Measurements from ENCODE around the gene MELTF. TPM values are rescaled to one million over a fixed set of nuclear protein-coding genes. Genes with fewer than 3 reads are reported as not detected.

Gene MELTF
- total RNA-seq, 1 donor from 2014 or later: 5.2 TPM

GRCh38 chr3:197007296-197007940, 22.2 kb downstream of the MELTF start:
- no peaks in the 10 kb centered on the region for H3K9me3 Mint-ChIP-seq (ENCODE audit: low read depth)

GRCh38 chr3:197006860-197007259, 22.8 kb downstream of the MELTF start:
- Mint-ChIP-seq H3K4me1 (ENCODE audit: low read depth) (peaks cover 8% of the 10 kb centered on the region), H3K27ac (ENCODE audit: unreplicated experiment) (no peak overlapping the region), H3K9me3 (ENCODE audit: low read depth) (no peaks in the 10 kb centered on the region), H3K4me3 (ENCODE audit: unreplicated experiment) (no peak overlapping the region), H3K36me3 (ENCODE audit: low read depth) (no peaks in the 10 kb centered on the region), H3K27me3 (ENCODE audit: low read depth) (no peaks in the 10 kb centered on the region)
- no peak for TF ChIP-seq CTCF (IDR thresholded peaks at IDR 0.05)
- peak; percentile 7 for DNase-seq (ENCODE audit: low spot score)

More at GRCh38 chr3:197007296-197007940, 22.2 kb downstream of the MELTF start:
- DNase-seq (ENCODE audit: low spot score): peak; percentile 61
- H3K27me3 Mint-ChIP-seq (ENCODE audit: low read depth): no peaks in the 10 kb centered on the region
- H3K36me3 Mint-ChIP-seq (ENCODE audit: low read depth): no peaks in the 10 kb centered on the region
- peaks cover 8% of the 10 kb centered on the region for H3K4me1 Mint-ChIP-seq (ENCODE audit: low read depth)
- no peak overlapping the region for H3K27ac Mint-ChIP-seq (ENCODE audit: unreplicated experiment)
- TF ChIP-seq CTCF (IDR thresholded peaks at IDR 0.05): no peak
- no peak overlapping the region for H3K4me3 Mint-ChIP-seq (ENCODE audit: unreplicated experiment)

- Mint-ChIP-seq H3K4me1 (ENCODE audit: low read depth) (peaks cover 8% of the 10 kb centered on the region), H3K4me3 (ENCODE audit: unreplicated experiment) (no peak overlapping the region), H3K27ac (ENCODE audit: unreplicated experiment) (no peak overlapping the region), H3K27me3 (ENCODE audit: low read depth) (no peaks in the 10 kb centered on the region), H3K9me3 (ENCODE audit: low read depth) (no peaks in the 10 kb centered on the region), H3K36me3 (ENCODE audit: low read depth) (no peaks in the 10 kb centered on the region)
- TF ChIP-seq CTCF (IDR thresholded peaks at IDR 0.05): no peak
- peak; percentile 74 for DNase-seq (ENCODE audit: low spot score)
Measured at GRCh38 chr3:197006446-197006845, 23.2 kb downstream of the MELTF start.

DNA sequence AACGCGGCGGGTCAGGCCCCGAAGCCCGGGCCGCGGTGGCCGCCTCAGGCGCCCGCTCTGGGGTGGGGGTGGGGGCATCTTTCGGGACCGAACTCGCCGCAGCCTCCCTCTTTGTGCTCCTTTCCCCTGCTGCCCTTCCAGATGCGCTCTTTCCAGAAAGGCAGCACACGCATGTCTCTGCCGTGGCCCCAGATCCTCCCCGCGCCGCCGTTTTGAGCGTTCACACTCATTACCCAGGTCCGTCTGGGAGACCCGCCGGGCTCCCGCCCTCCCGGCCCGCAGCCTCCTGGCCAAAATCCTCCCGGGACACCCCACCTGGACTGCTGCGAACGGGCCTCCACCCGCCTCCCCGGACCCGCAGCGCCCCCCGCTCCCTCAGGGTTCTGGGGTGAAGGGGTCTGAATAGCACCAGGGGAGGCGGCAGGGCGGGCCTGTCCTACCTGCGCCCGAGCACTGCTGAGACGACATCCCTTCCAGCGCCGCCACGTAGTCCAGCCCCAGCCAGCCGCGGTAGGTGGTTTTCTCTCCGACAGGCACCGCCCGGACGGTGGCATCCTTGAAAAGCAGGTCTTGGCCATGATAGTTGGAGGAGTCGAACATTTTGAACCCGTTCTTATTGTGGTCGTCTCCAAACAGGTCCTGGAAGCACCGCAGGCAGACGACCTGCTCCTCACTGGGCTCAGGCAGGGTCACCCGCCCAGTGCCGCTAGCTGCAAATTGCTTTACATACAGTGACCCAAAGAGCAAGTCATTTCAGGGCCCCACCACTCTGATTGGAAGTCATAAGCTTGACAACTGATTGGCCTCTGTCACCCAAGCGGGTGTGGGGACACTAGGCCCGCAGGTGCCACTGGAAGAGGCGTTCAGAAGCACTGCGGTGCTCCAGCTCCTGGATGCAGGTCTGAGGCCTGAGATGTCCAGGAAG, 25.9 kb downstream of the MELTF start:
- Mint-ChIP-seq H3K27me3 (ENCODE audit: low read depth) (no peaks in the 10 kb centered on the region), H3K27ac (ENCODE audit: unreplicated experiment) (peak overlapping the region; percentile 87), H3K4me1 (ENCODE audit: low read depth) (peaks cover 8% of the 10 kb centered on the region), H3K36me3 (ENCODE audit: low read depth) (no peaks in the 10 kb centered on the region), H3K9me3 (ENCODE audit: low read depth) (no peaks in the 10 kb centered on the region), H3K4me3 (ENCODE audit: unreplicated experiment) (peak overlapping the region; percentile 75)
- DNase-seq (ENCODE audit: low spot score): peak; percentile 88
- no peak for TF ChIP-seq CTCF (IDR thresholded peaks at IDR 0.05)

DNA sequence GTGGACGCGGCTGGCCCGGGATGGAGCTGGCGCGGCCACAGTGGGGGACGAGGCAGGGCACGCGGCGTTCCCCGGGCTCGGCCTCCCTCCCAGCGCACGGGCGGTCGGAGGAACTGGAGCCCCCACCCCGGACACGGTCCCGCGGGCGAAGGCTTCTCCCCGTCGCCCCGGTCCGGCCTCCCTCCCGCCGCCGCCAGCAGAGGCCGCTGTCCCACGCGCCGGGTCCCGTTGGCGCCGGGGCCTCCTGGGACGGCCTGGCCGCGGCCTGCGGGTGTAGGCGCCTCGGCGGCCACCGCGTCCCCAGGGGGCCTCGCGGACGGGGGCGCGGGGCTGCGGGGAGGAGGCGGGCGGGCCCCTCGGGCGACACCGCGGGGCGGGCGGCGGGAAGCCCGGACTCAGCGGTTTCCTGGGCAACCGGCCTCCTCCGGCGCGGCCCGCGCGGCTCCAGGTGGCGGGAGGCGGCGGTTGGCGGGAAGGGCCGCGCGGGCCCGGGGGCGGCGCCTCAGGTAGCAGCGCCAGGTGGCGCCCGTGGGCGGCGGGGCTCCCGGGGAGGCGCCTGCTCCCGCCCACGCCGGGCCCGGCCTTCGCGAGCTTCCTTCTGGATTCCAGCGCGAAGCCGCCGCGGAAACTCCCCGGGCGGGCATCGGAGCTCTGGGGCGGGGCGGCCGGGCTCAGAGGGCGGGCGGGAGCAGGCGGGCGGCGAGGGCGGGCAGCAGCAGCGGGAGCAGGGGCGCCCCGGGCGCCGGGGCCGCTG, 26.7 kb downstream of the MELTF start:
- no peaks in the 10 kb centered on the region for H3K27me3 Mint-ChIP-seq (ENCODE audit: low read depth)
- no peak overlapping the region for H3K27ac Mint-ChIP-seq (ENCODE audit: unreplicated experiment)
- peak; percentile 85 for TF ChIP-seq CTCF (IDR thresholded peaks at IDR 0.05)
- H3K4me1 Mint-ChIP-seq (ENCODE audit: low read depth): peaks cover 8% of the 10 kb centered on the region
- no peaks in the 10 kb centered on the region for H3K9me3 Mint-ChIP-seq (ENCODE audit: low read depth)
- no peaks in the 10 kb centered on the region for H3K36me3 Mint-ChIP-seq (ENCODE audit: low read depth)
- DNase-seq (ENCODE audit: low spot score): peak; percentile 57
- H3K4me3 Mint-ChIP-seq (ENCODE audit: unreplicated experiment): no peak overlapping the region
